ENCODE results near the gene PATJ.

The PATJ gene

DNA sequence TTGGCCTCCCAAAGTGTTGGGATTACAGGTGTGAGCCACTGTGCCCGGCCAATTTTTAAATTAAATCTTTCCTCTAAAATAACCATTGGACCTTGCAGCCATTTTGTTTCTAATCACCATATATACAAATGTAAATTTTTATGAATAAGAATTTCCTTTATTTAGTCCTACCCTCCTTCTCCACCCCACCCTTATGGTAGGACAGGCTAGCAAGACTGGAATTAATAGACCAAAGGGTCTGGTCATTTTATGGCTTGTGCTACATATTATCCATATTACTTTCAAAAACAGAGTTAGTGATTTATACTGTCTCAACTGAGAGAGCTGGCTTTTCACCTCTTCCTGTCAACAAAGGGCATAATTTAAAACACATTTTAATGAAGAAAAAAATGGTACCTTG, 478.9 kb downstream of the PATJ start:
- no peak for DNase-seq

DNA sequence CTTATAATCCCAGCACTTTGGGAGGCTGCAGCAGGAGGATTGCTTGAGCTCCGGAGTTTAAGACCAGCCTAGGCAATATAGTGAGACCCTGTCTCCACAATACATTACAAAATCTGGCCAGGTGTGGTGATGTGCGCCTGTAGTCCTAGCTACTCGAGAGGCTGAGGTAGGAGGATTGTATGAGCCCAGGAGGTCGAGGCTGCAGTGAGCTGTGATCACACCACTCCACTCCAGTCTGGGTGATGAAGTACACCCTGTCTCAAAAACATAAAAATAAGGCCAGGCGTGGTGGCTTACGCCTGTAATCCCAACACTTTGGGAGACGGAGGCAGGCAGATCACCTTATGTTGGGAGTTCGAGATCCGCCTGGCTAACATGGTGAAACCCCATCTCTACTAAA, 480.0 kb downstream of the PATJ start:
- DNase-seq = no peak

DNA sequence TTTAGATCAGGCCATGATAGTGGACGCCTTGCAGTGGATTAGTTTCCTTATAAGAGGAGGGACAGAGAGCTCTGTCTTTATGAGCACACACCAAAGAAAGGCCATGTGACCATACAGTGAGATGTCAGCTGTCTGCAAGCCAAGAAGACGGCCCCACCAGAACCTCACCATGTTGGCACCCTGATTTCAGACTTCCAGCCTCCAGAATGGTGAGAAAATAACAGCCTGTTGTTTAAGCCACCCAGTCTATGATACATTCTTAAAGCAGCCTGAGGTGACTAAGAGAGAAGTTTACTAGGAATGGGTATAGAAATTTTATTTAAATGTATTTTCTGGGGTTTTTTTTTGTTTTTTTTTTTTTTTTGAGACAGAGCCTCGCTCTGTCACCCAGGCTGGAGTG, 481.9 kb downstream of the PATJ start:
- no peak for DNase-seq

DNA sequence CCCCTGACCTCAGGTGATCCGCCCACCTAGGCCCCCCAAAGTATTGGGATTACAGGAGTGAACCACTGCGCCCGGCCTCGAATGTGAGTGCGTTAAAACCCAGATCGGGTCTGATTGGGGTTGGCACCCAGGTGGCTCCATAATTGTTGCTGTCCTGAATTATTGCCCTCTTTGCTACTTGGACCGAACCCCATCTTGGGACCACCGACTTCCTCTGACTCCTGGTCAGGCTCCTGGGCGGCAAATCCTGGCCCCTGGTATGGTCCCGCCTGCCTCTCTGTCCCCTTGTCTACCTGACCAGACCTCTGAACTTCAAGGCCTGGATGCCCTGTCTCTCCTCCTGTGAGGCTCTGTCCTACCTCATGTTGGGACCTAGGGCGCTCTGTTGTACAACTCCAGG, 485.2 kb downstream of the PATJ start:
- DNase-seq = no peak

Data from stimulated activated CD8-positive, alpha-beta memory T cell treated with anti-CD3 and anti-CD28 coated beads, Interleukin-4, amount 100 ng/mL, for 48 hours (primary cell).